Right hindlimb (tissue), 1 donor: ENCODE results near the gene ZC3H18.

Source experiments
- DNase-seq: peaks from one replicate; pipeline ENCODE4 v3.0.0-alpha.2; 2018

ZC3H18 gene

DNA sequence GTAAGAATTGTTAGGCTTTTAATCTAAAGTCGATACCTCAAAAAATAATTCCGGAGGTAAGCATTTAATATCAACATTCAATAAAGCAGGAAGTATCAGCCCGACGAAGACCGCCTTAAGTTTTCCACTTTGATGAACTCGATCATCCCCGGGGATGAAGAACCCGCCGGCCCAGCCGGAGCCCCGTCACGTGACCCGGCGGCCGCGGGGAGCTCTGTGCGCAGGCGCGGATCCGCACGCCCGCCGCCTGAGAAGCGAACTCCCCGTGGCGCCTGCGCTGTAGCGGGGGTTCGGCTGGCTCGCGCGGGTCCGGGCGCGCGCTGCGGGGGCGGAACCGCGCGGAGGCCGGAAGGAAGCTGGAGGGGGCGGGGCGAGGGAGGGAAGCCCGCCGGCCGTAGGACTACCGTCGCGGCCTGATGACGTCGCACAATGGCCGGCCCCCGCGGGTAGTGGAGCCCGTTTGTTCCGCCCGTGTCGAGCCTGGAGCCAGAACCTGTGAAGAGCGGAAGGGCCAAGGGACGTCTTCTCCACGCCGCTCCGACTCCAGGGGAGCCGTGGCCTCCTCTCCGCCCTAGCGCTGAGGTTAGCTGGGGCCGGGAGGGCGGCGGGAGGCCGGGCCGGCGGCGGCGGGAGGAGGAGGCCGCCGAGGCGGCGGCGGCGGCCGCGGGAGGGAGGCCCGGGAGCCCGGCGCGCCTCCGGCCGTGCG, at the start of gene ZC3H18:
ZC3H18 (plus strand) TSS at position 419 of the 706 bp plus-strand sequence. CDS start 6,721 bp downstream, outside the sequence.
- DNase-seq, result peak; percentile 97

DNA sequence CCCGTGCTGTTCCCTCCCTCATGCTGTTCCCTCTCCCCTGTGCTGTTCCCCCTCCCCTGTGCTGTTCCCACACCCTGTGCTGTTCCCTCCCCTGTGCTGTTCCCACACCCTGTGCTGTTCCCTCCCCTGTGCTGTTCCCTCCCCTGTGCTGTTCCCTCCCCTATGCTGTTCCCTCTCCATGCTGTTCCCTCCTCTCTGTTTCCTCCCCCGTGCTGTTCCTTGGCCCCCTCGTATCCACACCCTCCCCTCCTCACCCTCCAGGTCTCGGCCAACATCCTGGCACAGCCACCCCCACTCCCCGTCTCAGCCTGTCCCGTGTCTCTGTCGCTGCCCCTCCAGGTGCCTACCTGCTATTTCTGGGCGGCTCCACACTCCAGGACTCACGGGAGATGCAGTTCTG, 48.5 kb upstream of the ZC3H18 start:
- no peak for DNase-seq

DNA sequence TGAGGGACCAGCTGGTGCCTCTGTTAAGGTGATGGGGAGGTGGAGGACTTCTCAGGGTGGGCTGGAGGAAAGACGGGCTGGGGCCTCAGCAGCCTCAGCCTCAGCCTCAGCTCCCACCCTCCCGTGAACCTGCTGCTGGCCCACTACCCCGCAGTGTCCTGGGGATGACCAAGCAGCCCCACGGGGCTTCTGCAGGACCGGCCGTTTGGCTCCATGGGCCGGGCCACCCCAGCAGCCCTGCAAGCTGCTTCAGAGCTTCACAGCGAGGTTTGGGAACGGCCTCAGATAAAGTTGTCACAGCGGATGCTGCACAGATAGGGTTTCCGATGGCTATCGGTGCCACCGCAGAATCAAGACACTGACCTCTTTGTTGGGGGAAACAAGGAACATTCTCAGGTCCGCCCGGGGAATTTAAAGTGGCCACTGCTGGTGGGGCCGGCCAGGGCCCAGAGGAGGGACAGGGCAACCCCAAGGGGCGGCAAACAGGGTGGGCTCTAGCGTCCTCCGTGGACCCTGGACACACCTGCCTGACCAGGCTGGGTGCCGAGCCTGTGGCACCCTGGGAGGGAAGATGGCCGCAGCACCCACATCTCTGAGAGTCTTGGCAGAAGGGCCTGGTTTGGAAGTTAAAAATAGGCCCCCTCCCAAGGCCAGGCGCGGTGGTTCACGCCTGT, 47.8 kb upstream of the ZC3H18 start:
- DNase-seq, result no peak

DNA sequence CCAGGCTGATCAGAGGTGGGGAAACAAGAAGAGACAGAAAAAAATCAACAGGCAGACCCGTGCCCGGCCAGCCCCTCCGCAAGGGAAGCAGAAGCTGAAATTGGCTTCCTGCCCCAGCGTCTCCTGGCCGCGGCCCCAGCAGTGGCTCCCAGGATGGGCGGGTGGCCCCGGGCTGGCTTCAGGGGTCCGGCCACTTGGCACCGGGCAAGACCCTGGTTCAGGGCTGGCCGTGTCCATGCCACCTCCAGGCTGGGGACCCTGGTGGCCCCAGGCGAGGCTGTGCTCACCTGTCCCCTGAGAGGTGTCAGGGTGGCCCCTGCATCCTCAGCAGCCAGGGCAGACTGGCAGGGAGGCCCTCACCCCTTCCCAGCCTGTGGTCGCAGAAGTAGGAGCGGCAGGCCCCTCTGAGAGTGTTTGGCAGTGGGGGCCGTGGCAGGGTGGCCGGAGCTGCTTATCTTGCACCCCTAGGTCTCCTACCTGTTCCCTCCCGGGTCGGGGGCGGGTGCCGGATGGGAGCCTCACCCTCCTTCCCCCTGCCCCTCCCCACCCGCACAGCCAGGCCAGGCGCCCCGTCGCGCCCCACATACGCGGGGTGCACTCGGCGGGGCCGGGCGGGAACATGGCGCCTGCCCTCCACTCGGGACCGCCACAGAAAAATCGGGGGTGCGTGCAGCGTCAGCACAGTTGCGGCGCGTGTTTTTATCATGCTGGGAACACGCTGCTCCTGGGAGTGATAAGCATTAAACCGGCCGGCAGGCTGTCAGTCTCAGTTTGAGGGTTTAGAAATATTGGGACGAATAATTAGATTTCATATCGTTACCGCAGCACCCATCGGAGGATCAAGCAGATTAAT, 46.7 kb upstream of the ZC3H18 start:
- DNase-seq, result no peak

DNA sequence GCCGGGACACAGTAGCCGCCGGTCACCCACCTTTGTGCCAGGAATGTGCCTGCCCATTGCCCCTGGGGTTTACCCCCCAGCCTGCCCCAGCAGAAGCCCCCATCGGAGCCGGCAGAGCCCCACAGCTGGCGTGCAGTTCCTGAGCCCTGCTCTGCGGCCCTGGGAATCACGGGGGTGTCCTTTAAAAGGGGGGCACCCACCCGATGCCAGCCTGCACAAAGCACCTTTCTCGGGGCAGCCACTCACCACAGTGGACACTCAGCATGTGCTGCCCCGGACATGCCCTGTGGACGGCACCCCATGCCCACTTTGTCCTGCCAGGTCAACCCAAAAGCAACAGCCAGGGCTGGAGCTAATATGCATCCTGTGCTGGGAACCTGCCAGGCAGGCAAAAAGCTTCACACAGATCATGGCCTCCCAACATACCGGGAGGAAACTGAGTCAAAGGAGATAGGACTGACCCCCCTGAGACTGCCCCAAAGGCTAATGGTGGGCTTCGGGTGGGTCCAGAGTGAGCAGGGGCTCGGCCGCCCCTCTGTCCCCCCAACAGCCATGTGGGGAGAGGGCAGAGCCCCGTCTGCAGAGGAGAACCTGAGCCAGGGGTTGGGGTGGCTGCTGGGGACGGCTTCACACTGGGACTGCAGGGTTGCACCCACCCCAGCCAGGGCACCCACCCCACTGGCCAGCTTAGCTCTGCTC, 45.8 kb upstream of the ZC3H18 start:
- DNase-seq, result no peak

DNA sequence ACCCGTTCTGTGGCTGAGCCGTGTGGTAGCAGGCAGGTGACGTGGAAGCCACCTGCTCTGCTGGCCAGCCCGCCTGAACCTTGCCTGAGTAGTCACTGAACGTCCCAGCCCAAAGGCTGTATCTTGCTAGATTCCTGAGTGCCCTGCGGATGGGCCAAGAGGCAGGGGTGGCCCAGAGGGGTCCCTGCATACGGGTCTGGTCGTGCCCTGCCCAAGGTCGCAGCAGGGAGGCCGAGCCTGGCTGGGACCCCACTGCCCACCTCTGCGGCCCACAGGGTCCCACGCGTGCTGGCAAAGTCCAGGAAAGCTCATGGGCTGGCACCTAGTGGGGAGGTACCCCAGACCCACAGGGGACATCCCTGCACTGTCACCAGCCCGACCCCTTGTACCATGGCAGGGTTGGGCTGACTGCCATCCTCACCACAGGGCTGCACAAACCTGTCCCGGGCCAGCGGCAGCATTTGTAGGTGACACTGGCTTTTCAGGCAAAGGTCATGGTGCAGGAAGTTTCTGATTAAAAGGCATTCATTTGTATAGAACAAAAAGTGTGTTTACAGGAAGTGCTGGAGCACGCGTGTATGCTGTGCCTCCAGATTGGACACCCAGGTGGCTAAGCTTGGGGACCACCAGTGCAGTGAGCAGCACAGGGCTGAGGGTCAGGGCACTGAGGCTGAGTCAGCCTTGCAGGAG, 45.1 kb upstream of the ZC3H18 start:
- DNase-seq, result no peak

DNA sequence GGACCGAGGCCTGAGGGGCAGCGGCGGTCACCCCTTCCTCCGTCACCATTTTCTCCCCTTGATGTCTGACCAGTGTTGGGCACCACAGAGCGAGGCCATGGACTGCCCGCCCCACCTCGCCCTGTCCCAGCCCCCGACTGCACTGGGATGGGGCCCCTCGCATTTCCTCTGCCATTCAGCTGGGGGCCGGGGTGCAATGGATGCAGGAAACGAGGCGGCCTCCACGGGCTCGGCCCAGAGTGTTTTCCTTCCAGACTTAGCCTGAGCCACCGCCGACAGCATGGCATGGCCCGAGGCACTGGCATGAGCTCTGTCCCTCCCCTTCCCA, 44.6 kb upstream of the ZC3H18 start:
- DNase-seq, result no peak

DNA sequence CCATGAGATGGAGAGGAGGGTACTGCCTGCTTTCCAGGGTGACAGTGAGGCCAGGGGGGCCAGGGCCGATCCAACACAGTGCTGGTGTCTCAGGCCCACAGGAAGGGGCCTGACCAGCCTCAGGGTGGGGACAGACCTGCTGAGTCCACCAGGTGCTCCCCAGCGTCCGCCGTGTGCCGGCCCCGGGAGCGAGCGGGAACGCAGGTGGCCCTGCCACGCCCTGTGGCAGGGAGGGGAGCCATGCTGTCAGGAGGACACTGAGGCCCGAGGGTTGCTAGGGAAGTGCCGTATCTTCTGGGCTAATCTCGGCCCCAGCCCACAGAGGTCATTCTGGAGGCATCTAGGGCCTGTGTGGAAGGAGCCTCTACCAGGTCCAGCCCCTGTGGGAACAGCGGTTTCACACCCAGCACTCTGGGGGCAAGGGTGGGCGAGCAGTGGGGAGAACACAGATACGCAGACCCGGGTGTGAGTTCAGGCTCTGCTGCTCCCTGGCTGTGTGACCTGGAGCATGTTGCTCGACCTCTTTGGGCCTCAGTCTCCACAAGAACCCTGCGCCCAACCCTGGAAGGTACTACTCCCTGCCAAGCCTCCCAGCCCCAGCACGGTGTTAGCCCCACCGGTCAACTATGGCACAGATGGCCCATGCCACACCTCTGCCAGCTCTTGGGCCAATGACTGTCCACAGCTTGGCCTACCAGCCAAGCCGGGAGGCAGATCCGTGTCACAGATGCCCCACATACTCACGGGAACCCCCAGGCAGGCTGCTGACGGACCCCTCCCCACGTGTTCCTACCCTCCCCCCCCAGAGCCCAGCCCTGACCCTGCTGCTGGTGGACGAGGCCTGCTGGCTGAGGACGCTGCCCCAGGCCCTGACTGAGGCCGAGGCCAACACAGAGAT, 43.9 kb upstream of the ZC3H18 start:
- DNase-seq, result no peak

DNA sequence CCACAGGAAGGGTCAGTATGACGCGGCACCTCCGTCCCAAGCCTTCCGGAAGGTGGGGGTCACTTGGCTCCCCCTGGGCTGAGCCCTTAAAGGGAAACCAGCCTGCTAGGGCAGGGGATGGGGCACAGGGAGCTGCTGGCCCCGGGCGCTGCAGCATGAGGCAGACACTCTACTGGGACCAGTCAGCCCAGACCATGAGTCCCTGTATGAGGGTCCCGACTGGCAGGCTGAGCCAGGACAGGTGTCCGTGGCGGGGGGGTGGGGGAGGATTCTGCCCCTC, 43.4 kb upstream of the ZC3H18 start:
- DNase-seq, result peak; percentile 37

DNA sequence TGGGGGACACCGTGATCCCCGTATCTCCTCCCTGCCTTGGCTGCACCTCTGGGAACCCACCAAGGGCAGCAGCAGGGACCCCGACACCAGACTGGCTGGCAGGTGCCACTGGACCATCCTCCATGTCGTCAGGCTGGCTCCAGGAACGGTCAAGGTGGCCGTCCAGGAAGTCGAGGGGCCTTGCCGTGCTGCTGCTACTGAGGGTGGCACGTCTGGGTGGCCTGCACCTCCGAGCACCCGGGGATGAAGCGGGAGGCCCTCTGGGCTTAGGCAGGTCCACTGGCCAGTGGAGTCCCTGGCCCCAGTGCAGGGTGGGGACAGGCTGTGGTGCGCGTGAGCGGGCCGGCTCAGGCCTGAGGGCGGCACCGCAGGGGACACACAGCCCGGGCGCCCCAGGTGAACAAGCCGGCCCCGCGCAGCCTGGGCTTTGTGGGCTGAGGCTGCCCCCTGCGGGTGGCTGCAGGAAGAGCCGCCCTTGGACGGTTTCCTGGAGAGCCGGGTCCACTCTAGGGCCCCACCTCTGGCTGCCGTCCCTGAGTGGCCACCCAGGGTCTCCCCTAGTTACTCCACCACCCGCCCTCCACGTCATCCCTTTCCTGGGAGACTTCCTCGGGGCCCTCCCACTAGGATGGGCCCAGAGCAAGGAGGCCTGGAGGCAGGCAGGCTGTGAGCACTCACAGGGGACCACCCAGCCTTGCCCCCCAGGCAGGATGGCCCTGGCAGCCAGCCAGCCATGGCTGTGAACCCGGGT, 42.8 kb upstream of the ZC3H18 start:
- peak; percentile 81 for DNase-seq

DNA sequence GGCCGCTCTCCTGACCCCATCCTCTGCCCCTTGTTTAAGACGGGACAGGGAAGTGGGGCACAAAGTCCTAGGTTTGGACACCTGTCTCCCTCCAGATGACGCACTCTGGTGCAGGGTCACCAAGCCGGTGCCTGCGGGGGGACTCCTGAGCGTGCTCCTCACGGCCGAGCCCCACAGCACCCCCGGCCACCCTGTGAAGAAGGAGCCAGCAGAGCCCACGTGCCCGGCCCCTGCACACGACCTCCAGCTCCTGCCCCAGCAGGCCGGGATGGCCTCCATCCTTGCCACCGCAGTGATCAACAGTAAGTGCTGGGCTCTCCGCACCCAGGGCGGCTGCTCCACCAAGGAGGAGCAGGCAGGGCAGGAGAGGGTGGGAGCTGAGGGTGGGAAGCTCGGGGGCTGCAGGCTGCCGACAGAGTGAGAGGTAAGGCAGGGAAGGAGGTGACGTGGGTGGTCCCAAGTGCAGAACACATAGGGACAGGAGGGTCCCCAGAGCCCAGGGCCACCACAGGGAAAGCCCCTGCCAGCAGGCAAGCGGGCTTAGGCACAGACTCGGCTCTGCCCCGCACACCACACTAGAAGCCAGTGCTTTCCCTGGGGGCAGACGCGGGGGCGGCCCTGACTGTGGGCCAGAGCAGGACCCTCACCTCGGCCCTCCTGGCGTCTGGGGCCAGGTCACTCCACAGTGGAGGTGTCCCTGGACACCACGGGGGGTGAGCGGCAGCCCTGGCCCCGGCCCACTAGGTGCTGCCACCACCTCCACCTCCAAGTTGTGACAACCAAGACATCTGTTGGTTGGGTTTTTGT, 42.1 kb upstream of the ZC3H18 start:
- DNase-seq, result no peak

DNA sequence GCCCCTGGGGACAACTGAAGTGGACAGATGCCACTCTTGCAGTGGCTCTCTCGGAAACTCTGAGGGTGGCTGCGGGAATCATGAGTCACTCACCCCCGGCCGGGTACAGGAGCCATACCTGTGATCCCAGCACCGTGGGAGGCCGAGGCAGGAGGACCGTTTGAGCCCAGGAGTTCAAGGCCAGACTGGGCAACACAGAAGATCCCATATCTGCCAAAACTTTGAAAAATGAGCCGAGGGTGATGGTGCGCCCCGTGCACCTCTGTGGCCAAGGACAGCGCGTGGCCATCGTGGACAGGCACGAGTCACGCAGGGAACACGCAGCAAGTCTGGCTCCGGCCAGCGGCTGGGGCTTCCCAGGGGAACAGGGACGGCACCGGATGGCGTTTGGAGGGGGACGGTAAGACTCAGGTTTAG, 41.3 kb upstream of the ZC3H18 start:
- no peak for DNase-seq

DNA sequence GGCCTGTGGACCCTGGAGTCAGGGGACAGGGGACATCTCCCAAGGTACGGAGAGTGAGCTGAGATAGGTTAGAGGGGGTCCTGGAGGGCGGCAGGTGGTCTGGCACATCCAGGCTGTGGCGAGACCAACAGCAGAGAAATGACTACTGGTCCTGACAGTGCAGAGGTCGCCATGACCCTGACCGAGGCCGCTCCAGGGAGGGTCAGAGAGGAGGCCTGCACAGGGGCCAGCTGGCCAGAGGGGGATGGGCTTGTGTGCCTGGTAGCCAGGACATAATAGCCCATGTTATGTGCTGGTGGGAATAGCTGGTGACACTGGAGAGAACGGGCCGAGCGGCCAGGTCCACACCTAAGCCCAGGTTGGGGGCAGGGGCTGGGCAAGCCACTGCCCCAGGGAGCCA, 40.6 kb upstream of the ZC3H18 start:
- DNase-seq, result no peak

DNA sequence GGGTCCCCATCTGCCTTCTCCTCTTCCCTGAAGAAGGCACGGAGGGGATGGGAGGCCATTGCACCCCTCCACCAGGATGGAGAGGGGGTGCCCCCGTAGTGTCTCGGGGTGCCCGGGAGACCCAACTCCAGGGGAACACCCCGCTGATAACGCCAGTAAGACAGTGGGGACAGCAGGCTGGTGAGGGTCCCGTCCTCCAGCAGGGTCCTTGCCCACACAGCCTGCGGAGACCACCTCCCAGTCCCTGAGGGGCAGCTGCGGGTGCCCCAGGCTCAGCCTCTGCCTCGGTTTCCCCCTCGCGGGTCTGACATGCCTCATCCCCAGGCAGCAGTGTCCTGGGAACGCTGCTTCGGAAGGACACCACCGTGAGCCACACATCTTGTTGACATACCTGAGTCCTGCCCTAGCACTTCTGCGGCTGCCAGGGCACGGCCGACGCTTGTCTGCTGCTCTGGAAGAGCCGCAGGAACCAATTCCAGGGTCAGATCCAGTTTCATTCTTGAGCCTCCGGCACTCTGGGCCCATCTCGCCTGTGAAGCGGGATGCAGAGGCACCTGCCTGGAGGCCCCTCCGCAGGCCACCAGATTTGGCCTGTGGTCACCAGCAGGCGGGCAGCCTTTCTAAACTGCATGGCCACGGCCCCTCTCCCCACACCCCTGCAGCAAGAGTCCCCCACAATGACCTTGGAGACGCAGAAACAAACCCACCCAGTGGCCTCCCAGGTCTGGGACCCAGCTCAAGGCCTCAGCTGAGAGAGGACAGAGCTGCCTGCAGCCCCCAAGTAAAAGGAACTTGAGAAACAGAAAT, 39.9 kb upstream of the ZC3H18 start:
- peak; percentile 20 for DNase-seq

DNA sequence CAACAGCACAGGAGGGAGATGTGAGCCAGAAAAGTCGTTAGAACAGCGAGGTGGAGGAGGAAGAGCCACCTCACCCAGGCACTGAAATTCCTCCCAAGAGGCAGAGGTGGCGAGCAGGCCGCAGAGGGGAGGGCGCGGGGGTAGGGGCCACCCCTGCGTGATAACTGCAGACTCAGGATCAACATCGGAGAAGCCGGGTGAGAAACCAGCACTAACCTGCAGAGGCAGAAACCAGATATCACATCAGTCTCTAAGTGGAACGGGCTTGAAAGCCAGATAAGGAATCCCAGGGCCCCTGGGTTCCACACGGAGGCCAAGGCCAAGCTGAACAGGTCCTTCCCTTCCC, 39.4 kb upstream of the ZC3H18 start:
- DNase-seq, result peak; percentile 12

DNA sequence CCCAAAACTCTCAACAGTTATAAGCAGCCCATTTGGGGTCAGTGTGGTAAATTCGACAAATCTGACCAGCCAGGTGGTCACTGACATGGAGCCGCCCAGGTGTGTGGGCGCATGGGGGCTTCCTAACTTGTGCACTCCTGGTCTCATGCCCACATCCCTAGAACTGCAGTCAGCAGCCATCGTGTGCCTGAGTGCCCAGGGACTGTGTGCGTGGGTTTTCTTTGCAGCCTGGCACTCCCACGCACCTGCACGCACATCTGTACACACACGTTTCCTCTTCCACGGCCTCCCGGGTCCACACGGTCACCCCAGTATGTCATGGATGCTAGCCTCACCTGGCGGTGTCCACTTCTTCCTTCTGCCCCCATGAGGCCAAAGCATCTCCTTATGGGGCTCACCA, 38.9 kb upstream of the ZC3H18 start:
- no peak for DNase-seq

DNA sequence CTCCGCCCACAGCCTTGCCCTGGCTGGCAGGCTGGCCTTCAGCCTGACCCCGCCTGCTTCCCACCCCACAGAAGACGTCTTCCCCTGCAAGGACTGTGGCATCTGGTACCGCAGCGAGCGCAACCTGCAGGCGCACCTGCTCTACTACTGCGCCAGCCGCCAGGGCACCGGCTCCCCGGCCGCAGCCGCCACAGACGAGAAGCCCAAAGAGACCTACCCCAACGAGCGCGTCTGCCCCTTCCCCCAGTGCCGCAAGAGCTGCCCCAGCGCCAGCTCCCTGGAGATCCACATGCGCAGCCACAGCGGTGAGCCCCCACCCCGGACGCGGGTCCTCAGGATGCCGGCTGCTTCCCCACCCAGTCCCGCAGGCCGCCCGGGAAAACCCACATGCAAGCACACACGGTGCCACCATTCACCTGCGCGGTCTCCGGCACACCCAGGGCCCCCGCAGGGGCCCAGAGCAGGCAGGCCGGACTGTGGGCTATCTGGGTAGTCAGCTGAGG, 38.2 kb upstream of the ZC3H18 start:
- no peak for DNase-seq

DNA sequence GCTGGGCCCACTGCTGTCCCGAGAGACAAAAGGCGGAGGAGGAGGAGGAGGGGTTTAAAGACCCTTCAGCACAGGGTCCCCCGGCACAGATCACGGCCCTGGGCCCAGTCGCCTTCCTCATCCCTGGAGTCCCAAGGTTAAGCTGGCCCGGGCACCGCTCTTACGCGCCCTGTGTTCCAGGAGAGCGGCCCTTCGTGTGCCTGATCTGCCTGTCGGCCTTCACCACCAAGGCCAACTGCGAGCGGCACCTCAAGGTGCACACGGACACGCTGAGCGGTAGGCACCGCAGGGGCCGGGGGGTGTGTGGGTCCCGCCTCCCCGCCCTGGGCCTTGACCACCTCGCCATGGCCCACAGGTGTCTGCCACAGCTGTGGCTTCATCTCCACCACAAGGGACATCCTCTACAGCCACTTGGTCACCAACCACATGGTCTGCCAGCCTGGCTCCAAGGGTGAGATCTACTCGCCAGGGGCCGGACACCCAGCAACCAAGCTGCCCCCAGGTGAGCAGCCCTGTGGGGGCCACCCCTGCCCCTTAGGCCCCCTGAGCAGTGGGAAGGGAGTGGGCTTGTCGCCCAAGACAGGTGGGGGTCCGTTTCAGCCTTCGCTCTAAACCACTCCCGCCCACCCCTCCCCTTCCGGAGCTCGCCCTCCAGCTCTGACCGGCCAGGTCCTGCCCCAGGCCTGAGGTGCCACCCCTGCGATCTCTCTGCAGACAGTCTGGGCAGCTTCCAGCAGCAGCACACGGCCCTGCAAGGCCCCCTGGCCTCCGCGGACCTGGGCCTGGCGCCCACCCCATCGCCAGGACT, 37.6 kb upstream of the ZC3H18 start:
- DNase-seq, result peak; percentile 24
